Ovary (tissue), 9 donors: ENCODE measurements around the gene ETS1. TPM values are rescaled to one million over a fixed set of nuclear protein-coding genes. Genes with fewer than 3 reads are reported as not detected.

Experiments used
- DNase-seq, 5 donors: peaks; one replicate each; pipeline ENCODE4 v3.0.0-alpha.2; 2019 to 2020
- H3K27ac ChIP-seq, 2 donors: fragments of 200-600 bp; one replicate each; pipeline versions ENCODE4 v1.5.1 to v1.8.0; 2019 to 2022
- H3K27me3 ChIP-seq: fragments of 200-600 bp; one replicate; pipeline ENCODE4 v1.8.0; 2022
- H3K36me3 ChIP-seq: fragments of 200-600 bp; sonication (generic); one replicate; pipeline ENCODE4 v1.5.1; 2019
- H3K4me1 ChIP-seq: one replicate; pipeline ENCODE4 v1.8.1; 2013; ENCODE audit warnings: mild to moderate bottlenecking, moderate library complexity; ENCODE audit not compliant: insufficient read depth
- H3K4me3 ChIP-seq: fragments of 200-600 bp; sonication (generic); one replicate; pipeline ENCODE4 v1.5.1; 2017
- H3K9me3 ChIP-seq, 2 donors: fragments of 200-600 bp in 1 of 2; sonication (generic) in 1 of 2; one replicate each; pipeline versions ENCODE4 v1.5.1 to v1.8.1; 2013 to 2019; ENCODE audit warnings: mild to moderate bottlenecking in 1 of 2, moderate library complexity in 1 of 2
- EP300 ChIP-seq: sonication (generic); formaldehyde crosslinking; IDR thresholded peaks from one replicate; pipeline ENCODE4 v1.6.1; 2017; ENCODE audit warnings: antibody characterized with exemption
- POLR2A ChIP-seq: fragments of 450-650 bp; IDR thresholded peaks from one replicate; pipeline ENCODE4 v1.6.1; 2017; ENCODE audit warnings: antibody characterized with exemption, mild to moderate bottlenecking, moderate library complexity
- WGBS, 3 donors: extraction: QIAGEN DNeasy Blood & Tissue Kit in 1 of 3; methylation state at CpG; one replicate each; pipeline versions ENCODE4 v1.1.5 to v1.1.7; 2013 to 2017; 5-methylcytosine and 5-hydroxymethylcytosine counted together
- intact Hi-C, 4 donors: fragments of 100-400 bp; cut with DNase I; formaldehyde crosslinking; loops; one replicate each; pipeline versions ENCODE4 v1.11.0 to v1.15.1; 2022 to 2023
- polyA plus RNA-seq, 2 donors: library from polyadenylated mRNA; stranded (reverse); fragments of 200-250 nt in 1 of 2; fragments of 350-450 nt in 1 of 2; fragmentation: Illumina TruSeq in 1 of 2; extraction: RNeasy Lipid Tissue Mini Kit (QIAGEN cat#74804) in 1 of 2; gene quantifications; one replicate each; pipeline ENCODE4 v1.2.3, GENCODE V29; 2013 to 2014
- total RNA-seq, 7 donors: library from RNA; depleted of rRNA in 2 of 7; stranded (reverse); fragments of >200 nt in 2 of 7; fragmentation: NEBNext Ultra II Directional in 3 of 7; extraction: Animal tissue kit (Norgen Biotek cat#: 25700) in 3 of 7; gene quantifications; one replicate each; pipeline versions ENCODE4 v1.1.0 to v1.2.4, GENCODE V29; 2016 to 2023
- TF ChIP-seq, protein P1 (sequence below), 3 donors: fragments of 450-650 bp in 2 of 3; fragments of 200-600 bp in 1 of 3; IDR thresholded peaks; one replicate each; pipeline versions ENCODE4 v1.5.1 to v1.8.0; 2016 to 2022; ENCODE audit warnings: antibody characterized with exemption in 3 of 3, mild to moderate bottlenecking in 1 of 3
- donor health status: DM: no; HTN: no; CAD: no; lungs with moderate emphysema.
- donor health status: DM: no; HTN: no; CAD: no.
- donor health status: Bipolar disorder and iron deficiency.
- donor health status: DM: yes; HTN: yes; CAD: no.
- donor health status: DM: no; HTN: no; CAD: no.
- donor health status: DM: yes; HTN: yes; CAD: no.

Gene ETS1
- total and polyA plus RNA-seq, 9 donors: 24.4 to 68.0 (median 40.4) TPM

DNA sequence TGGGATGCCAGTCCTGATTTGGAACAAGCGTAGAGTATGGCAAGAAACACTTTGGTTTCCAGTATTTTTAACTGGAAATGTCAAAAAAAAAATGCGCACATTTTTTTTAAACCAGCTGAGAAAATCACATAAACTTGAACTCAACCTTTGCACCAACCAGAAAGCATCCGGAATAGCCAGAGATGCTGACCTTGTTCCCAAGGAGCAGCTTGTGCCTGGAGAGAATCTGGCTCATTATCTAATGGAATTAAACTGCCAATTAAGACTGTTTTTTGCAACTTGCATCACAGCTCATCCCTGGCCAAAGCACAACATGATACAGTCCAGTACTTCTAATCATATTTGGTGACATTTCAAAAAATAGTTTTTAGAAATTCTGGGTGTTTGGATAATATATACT lies 8.4 kb upstream of the ETS1 start:
- WGBS, 3 donors: 53 to 64% (median 58%) methylated on average over 3 of the region's 3 CpGs
- H3K27ac ChIP-seq: no peak overlapping the region
- H3K36me3 ChIP-seq: no peaks in the 10 kb centered on the region
- H3K4me1 ChIP-seq: no peaks in the 10 kb centered on the region
- H3K4me3 ChIP-seq: no peak overlapping the region
- intact Hi-C loops: no loop called here
- TF ChIP-seq POLR2A (no peak), EP300 (no peak)
- TF ChIP-seq, protein P1, sequence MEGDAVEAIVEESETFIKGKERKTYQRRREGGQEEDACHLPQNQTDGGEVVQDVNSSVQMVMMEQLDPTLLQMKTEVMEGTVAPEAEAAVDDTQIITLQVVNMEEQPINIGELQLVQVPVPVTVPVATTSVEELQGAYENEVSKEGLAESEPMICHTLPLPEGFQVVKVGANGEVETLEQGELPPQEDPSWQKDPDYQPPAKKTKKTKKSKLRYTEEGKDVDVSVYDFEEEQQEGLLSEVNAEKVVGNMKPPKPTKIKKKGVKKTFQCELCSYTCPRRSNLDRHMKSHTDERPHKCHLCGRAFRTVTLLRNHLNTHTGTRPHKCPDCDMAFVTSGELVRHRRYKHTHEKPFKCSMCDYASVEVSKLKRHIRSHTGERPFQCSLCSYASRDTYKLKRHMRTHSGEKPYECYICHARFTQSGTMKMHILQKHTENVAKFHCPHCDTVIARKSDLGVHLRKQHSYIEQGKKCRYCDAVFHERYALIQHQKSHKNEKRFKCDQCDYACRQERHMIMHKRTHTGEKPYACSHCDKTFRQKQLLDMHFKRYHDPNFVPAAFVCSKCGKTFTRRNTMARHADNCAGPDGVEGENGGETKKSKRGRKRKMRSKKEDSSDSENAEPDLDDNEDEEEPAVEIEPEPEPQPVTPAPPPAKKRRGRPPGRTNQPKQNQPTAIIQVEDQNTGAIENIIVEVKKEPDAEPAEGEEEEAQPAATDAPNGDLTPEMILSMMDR (IDR thresholded peaks at IDR 0.05): no peak
- no peaks in the 10 kb centered on the region for H3K27me3 ChIP-seq
- no peak for DNase-seq
- no peaks in the 10 kb centered on the region for H3K9me3 ChIP-seq

DNA sequence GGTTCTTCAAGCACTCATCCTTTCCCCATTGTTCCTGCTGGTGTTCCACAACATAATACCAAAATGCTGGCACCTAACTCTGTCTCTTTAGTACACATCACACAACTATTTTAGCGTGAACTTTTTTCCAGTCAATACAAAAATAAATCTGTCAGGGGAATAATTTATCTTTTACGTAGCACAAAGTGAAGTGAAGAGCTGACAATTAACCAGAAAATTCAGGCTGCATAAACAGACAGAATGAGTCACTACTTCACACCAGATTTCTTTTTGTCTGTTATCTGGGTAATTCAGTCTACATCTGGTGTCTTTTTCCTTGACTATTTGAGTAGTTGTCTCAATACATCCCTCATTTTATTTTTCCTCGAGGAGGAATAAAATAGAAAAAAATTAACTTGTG lies 7.9 kb upstream of the ETS1 start:
- H3K36me3 ChIP-seq: no peaks in the 10 kb centered on the region
- DNase-seq: no peak
- WGBS, 3 donors: 20 to 25% (median 20%) methylated on average over 3 of the region's 3 CpGs
- no peaks in the 10 kb centered on the region for H3K4me1 ChIP-seq
- intact Hi-C loops: no loop called here
- H3K27me3 ChIP-seq: no peaks in the 10 kb centered on the region
- no peaks in the 10 kb centered on the region for H3K9me3 ChIP-seq
- TF ChIP-seq, protein P1 (IDR thresholded peaks at IDR 0.05): no peak
- TF ChIP-seq POLR2A (no peak), EP300 (no peak)
- H3K27ac ChIP-seq: no peak overlapping the region
- no peak overlapping the region for H3K4me3 ChIP-seq

DNA sequence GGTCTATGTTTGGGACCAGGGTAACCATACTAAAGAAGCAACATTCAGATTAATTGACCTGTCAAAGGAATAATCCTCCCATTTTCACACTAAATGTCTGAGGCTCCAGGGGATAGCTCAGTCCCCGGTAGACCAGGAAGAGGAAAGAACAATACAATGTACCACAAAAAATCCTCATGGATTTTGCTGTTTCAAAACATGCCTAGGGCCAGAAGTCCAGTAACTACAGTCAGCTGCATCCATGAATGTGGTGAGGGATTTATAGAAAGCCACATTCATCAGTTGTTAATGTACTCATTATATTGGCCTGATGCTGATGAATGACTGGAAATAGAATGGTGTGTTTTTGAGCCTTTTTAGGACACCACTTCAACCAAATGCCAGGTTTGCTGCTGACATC lies 6.9 kb upstream of the ETS1 start:
- H3K36me3 ChIP-seq: no peaks in the 10 kb centered on the region
- no peak overlapping the region for H3K4me3 ChIP-seq
- no peaks in the 10 kb centered on the region for H3K27me3 ChIP-seq
- no peaks in the 10 kb centered on the region for H3K4me1 ChIP-seq
- no peak overlapping the region for H3K27ac ChIP-seq
- H3K9me3 ChIP-seq: no peaks in the 10 kb centered on the region
- intact Hi-C loops: no loop called here
- WGBS, 3 donors: 81 to 88% (median 86%) methylated on average over 1 of the region's 1 CpG
- TF ChIP-seq EP300: no peak
- TF ChIP-seq POLR2A: no peak
- TF ChIP-seq, protein P1 (IDR thresholded peaks at IDR 0.05): no peak
- DNase-seq: no peak

DNA sequence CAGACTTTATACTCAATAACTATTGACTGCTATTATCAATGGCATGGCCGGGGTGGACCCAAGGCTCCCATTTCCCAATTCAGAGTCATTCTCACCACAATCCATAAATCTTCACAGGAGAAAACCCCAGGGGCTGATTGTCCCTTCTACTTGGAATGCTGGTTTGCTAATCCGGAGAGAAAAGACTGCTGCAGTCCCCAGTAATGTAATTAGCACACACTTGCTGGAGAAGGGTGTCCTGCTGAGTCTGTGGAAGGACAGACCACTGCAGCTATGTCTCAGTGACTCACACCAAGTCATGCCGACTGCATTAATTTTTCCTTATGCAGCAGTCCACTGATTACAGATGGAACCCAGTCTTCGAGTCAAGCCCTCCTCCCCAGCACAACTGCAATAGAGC lies 5.9 kb upstream of the ETS1 start:
- WGBS, 3 donors: 75 to 77% (median 76%) methylated on average over 4 of the region's 4 CpGs
- DNase-seq: no peak
- no peak overlapping the region for H3K4me3 ChIP-seq
- TF ChIP-seq, protein P1 (IDR thresholded peaks at IDR 0.05): no peak
- TF ChIP-seq EP300: no peak
- no peak for TF ChIP-seq POLR2A
- no peaks in the 10 kb centered on the region for H3K27me3 ChIP-seq
- H3K27ac ChIP-seq: no peak overlapping the region
- intact Hi-C loops: no loop called here
- no peaks in the 10 kb centered on the region for H3K4me1 ChIP-seq
- no peaks in the 10 kb centered on the region for H3K9me3 ChIP-seq
- H3K36me3 ChIP-seq: no peaks in the 10 kb centered on the region

DNA sequence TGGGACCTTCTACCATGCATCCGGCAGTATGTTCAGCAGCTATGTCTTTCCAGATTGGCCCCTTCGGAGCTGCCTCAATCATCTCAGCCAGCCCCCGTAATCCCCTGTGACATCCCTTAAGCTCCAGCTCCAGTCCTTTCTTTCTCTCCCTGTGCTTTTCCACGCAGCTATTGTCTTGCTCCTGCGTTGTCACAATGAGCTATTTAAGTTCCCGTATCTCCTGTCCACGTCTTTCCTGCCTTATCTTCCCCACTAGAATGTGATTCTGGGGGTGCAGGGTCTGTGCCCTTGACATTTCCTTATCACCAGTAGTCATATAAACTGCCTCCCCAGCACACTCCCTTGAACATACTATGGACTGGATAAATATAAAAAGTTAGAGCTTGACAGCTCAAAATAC lies 5.1 kb upstream of the ETS1 start:
- Histone ChIP-seq H3K4me3 (no peak overlapping the region), H3K36me3 (no peaks in the 10 kb centered on the region), H3K9me3 (no peaks in the 10 kb centered on the region), H3K27me3 (no peaks in the 10 kb centered on the region), H3K4me1 (no peaks in the 10 kb centered on the region), H3K27ac (no peak overlapping the region)
- intact Hi-C loops: no loop called here
- no peak for DNase-seq
- WGBS, 3 donors: 59 to 65% (median 61%) methylated on average over 7 of the region's 7 CpGs
- TF ChIP-seq, protein P1 (IDR thresholded peaks at IDR 0.05): no peak
- TF ChIP-seq EP300 (no peak), POLR2A (no peak)
